Right atrium auricular region (tissue), 2 donors: Measurements from ENCODE around the gene IRF9. TPM values are rescaled to one million over a fixed set of nuclear protein-coding genes. Genes with fewer than 3 reads are reported as not detected.
A peak's percentile ranks its signal among the peaks of the same experiment; 100 is the strongest.

Experiments
- DNase-seq: peaks from one replicate; pipeline ENCODE4 v3.0.0-alpha.2; 2019; ENCODE audit warnings: low spot score
- H3K27ac ChIP-seq, 2 donors: fragments of 200-600 bp; sonication (generic); 1 replicate in 1 of 2; 2 replicates in 1 of 2; pipeline ENCODE4 v1.5.1; 2016 to 2019
- H3K27me3 ChIP-seq, 2 donors: fragments of 200-600 bp; sonication (generic); one replicate each; pipeline versions ENCODE4 v1.5.1 to v1.6.0; 2017 to 2019
- H3K36me3 ChIP-seq: fragments of 200-600 bp; sonication (generic); one replicate; pipeline ENCODE4 v1.5.1; 2016
- H3K4me1 ChIP-seq, 2 donors: fragments of 200-600 bp; sonication (generic); one replicate each; pipeline versions ENCODE4 v1.5.1 to v1.6.0; 2017 to 2019
- H3K4me3 ChIP-seq, 2 donors: fragments of 200-600 bp; sonication (generic); 1 replicate in 1 of 2; 2 replicates in 1 of 2; pipeline ENCODE4 v1.5.1; 2017 to 2019; ENCODE audit warnings: mild to moderate bottlenecking in 1 of 2, moderate library complexity in 1 of 2
- H3K9me3 ChIP-seq, 2 donors: fragments of 200-600 bp; sonication (generic); one replicate each; pipeline ENCODE4 v1.5.1; 2019
- CTCF ChIP-seq, 2 donors: fragments of 200-600 bp; sonication (generic); IDR thresholded peaks; one replicate each; pipeline ENCODE4 v1.5.1; 2019; ENCODE audit warnings: antibody characterized with exemption in 2 of 2
- total RNA-seq, 2 donors: library from RNA; depleted of rRNA; stranded (reverse); fragments of >200 nt; gene quantifications; one replicate each; pipeline ENCODE4 v1.1.0, GENCODE V29; 2016

The IRF9 gene
- total RNA-seq, 2 donors from 2014 or later, result 29.2 to 33.1 TPM

- Histone ChIP-seq H3K4me3 (no peak overlapping the region), H3K36me3 (peaks cover 15% of the 10 kb centered on the region), H3K27me3 (no peaks in the 10 kb centered on the region), H3K4me1 (peaks cover 0 to 33% of the 10 kb centered on the region in 2 donors), H3K9me3 (no peaks in the 10 kb centered on the region), H3K27ac (no peak overlapping the region)
- no peak for DNase-seq
- TF ChIP-seq CTCF (IDR thresholded peaks at IDR 0.05), result no peak
These were observed 29.4 kb downstream of the IRF9 start for GRCh38 chr14:24190416-24190815.

GRCh38 chr14:24192933-24193332 lies 31.9 kb downstream of the IRF9 start:
- peaks cover 15% of the 10 kb centered on the region for H3K36me3 ChIP-seq
- no peaks in the 10 kb centered on the region for H3K9me3 ChIP-seq
- peaks cover 0 to 43% of the 10 kb centered on the region in 2 donors for H3K4me1 ChIP-seq
- no peaks in the 10 kb centered on the region for H3K27me3 ChIP-seq
- H3K4me3 ChIP-seq, result no peak overlapping the region
- TF ChIP-seq CTCF (IDR thresholded peaks at IDR 0.05), result no peak
- DNase-seq, result no peak
- H3K27ac ChIP-seq, result no peak overlapping the region

- Histone ChIP-seq H3K9me3 (no peaks in the 10 kb centered on the region), H3K27me3 (no peaks in the 10 kb centered on the region), H3K4me1 (peaks cover 0 to 39% of the 10 kb centered on the region in 2 donors), H3K27ac (peak overlapping the region; percentile 95 to 96), H3K36me3 (peaks cover 15% of the 10 kb centered on the region), H3K4me3 (peak overlapping the region; percentile 88 to 89)
- TF ChIP-seq CTCF (IDR thresholded peaks at IDR 0.05), result no peak
- no peak for DNase-seq
These were observed 33.3 kb downstream of the IRF9 start for GRCh38 chr14:24194186-24194872.

GRCh38 chr14:24194873-24195185 lies 33.8 kb downstream of the IRF9 start:
- peak overlapping the region; percentile 95 to 96 for H3K27ac ChIP-seq
- no peak for DNase-seq
- H3K27me3 ChIP-seq, result no peaks in the 10 kb centered on the region
- peak overlapping the region; percentile 88 to 89 for H3K4me3 ChIP-seq
- no peak for TF ChIP-seq CTCF (IDR thresholded peaks at IDR 0.05)
- peaks cover 15% of the 10 kb centered on the region for H3K36me3 ChIP-seq
- peaks cover 0 to 38% of the 10 kb centered on the region in 2 donors for H3K4me1 ChIP-seq
- no peaks in the 10 kb centered on the region for H3K9me3 ChIP-seq

- Histone ChIP-seq H3K36me3 (peaks cover 15% of the 10 kb centered on the region), H3K4me3 (peak within 1 kb of the TSS; percentile 88 to 89), H3K27ac (peak within 1 kb of the TSS; percentile 95 to 96), H3K4me1 (peaks cover 0 to 38% of the 10 kb centered on the region in 2 donors), H3K27me3 (no peaks in the 10 kb centered on the region), H3K9me3 (no peaks in the 10 kb centered on the region)
- no peak for TF ChIP-seq CTCF (IDR thresholded peaks at IDR 0.05)
- DNase-seq, result peak; percentile 87
These were observed 34.4 kb downstream of the IRF9 start, which contains the start of gene TM9SF1 for GRCh38 chr14:24195186-24196070. TSS of gene TM9SF1 (minus strand) at chr14:24195441. CDS start at chr14:24195019, 422 bp downstream.
